KMS-11 (cell line): ENCODE results near the gene BAIAP2.

Experiments used
- H2AFZ ChIP-seq: fragments of 200-600 bp; sonication (generic); 2 replicates; pipeline ENCODE4 v1.6.1; 2016; ENCODE audit warnings: antibody characterized with exemption, mixed run types, low read depth
- H3K27ac ChIP-seq: fragments of 200-600 bp; sonication (generic); 2 replicates; pipeline ENCODE4 v1.6.1; 2016; ENCODE audit warnings: mild to moderate bottlenecking, mixed run types
- H3K27me3 ChIP-seq: fragments of 200-600 bp; sonication (generic); 2 replicates; pipeline ENCODE4 v1.6.1; 2017; ENCODE audit warnings: mild to moderate bottlenecking, low read depth, mixed run types, moderate library complexity; ENCODE audit not compliant: insufficient read depth
- H3K36me3 ChIP-seq: fragments of 200-600 bp; sonication (generic); 2 replicates; pipeline ENCODE4 v1.6.1; 2017; ENCODE audit warnings: mild to moderate bottlenecking, mixed run types; ENCODE audit not compliant: insufficient read depth
- H3K4me1 ChIP-seq: fragments of 200-600 bp; sonication (generic); 2 replicates; pipeline ENCODE4 v1.6.1; 2016; ENCODE audit warnings: mild to moderate bottlenecking, low read depth, mixed run types; ENCODE audit not compliant: poor library complexity, severe bottlenecking
- H3K4me2 ChIP-seq: fragments of 200-600 bp; sonication (generic); 2 replicates; pipeline ENCODE4 v1.7.0; 2016; ENCODE audit warnings: mild to moderate bottlenecking, mixed run types
- H3K4me3 ChIP-seq: fragments of 200-600 bp; sonication (generic); IDR thresholded peaks from 2 replicates; pipeline ENCODE4 v1.6.1; 2017; ENCODE audit warnings: low read depth, low read length, mixed read lengths; ENCODE audit not compliant: insufficient read depth
- H3K79me2 ChIP-seq: fragments of 200-600 bp; sonication (generic); 2 replicates; pipeline ENCODE4 v1.6.1; 2016; ENCODE audit warnings: low read depth, mixed run types; ENCODE audit not compliant: insufficient read depth
- H3K9ac ChIP-seq: fragments of 200-600 bp; sonication (generic); 2 replicates; pipeline ENCODE4 v1.6.1; 2016; ENCODE audit warnings: mild to moderate bottlenecking, mixed run types
- H4K20me1 ChIP-seq: fragments of 200-600 bp; sonication (generic); 2 replicates; pipeline ENCODE4 v1.6.1; 2016; ENCODE audit warnings: mild to moderate bottlenecking, mixed run types; ENCODE audit not compliant: insufficient read depth
- TF ChIP-seq, protein P1 (sequence below): fragments of 200-600 bp; sonication (generic); conservative IDR thresholded peaks from 2 replicates; pipeline ENCODE4 v1.6.1; 2017; ENCODE audit warnings: low read depth, mild to moderate bottlenecking, antibody characterized with exemption, low read length, moderate library complexity, mixed read lengths

The BAIAP2 gene

DNA sequence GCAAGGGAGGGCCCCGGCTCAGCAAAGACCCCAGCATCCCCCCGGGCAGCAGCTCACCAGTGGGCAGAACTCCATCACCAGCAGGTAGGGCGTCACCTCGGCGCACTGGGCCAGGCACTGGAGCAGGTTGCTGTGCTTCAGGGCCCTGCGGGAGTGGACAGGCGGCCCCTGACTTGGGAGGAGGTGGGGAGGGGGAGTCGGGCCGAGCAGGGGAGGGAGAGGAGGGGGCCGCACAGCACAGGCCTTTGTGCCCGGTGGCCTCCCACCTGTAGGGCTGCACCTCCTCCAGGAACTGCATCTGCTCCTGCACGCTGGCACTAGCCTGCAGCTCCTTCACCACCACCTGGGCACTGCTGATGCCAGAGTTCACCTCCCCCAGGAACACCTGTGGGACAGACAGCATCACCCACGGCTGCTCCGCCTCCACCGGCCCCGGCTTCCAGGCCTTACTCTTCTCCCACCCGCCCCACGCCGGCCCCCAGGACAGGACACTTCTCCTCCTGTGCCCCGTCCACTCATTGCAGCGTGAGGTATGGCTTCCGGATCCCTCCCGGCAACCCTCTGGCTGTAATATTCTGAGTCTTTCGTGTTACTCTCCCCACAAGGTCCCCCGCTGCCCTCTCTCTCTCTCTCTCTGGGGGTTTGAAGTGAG, 92.7 kb downstream of the BAIAP2 start:
- H3K4me1 ChIP-seq = no peaks in the 10 kb centered on the region
- H3K27ac ChIP-seq = no peak overlapping the region
- H3K36me3 ChIP-seq = no peaks in the 10 kb centered on the region
- H3K4me3 ChIP-seq = no peak overlapping the region
- no peak overlapping the region for H3K9ac ChIP-seq
- no peaks in the 10 kb centered on the region for H4K20me1 ChIP-seq
- H3K4me2 ChIP-seq = no peak overlapping the region
- no peaks in the 10 kb centered on the region for H3K79me2 ChIP-seq
- peaks cover 90% of the 10 kb centered on the region for H3K27me3 ChIP-seq
- TF ChIP-seq, protein P1, sequence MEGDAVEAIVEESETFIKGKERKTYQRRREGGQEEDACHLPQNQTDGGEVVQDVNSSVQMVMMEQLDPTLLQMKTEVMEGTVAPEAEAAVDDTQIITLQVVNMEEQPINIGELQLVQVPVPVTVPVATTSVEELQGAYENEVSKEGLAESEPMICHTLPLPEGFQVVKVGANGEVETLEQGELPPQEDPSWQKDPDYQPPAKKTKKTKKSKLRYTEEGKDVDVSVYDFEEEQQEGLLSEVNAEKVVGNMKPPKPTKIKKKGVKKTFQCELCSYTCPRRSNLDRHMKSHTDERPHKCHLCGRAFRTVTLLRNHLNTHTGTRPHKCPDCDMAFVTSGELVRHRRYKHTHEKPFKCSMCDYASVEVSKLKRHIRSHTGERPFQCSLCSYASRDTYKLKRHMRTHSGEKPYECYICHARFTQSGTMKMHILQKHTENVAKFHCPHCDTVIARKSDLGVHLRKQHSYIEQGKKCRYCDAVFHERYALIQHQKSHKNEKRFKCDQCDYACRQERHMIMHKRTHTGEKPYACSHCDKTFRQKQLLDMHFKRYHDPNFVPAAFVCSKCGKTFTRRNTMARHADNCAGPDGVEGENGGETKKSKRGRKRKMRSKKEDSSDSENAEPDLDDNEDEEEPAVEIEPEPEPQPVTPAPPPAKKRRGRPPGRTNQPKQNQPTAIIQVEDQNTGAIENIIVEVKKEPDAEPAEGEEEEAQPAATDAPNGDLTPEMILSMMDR = no peak
- no peak overlapping the region for H2AFZ ChIP-seq

DNA sequence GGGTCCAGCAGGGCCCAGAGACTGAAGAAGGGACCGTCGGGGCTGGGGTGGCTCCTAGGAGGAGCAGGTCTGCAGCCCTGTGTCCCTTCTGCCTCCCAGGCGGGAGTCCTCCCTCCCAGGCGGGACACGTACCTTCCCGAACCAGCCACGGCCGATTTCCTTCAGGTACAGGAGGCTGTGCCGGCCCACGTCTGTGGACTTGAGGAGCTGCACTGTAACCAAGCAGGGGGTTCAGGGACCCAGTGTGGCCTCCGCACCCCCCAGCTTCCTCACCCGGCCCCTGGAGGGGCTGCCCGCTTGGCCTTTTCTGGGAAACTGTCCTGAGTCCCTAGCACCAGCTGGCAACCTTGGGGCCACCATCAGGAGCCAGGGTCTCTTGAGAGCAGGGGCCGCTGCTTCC, 93.4 kb downstream of the BAIAP2 start:
- H3K79me2 ChIP-seq = no peaks in the 10 kb centered on the region
- H3K9ac ChIP-seq = no peak overlapping the region
- peaks cover 92% of the 10 kb centered on the region for H3K27me3 ChIP-seq
- H3K4me2 ChIP-seq = no peak overlapping the region
- H3K27ac ChIP-seq = no peak overlapping the region
- H2AFZ ChIP-seq = no peak overlapping the region
- no peaks in the 10 kb centered on the region for H3K36me3 ChIP-seq
- no peak overlapping the region for H3K4me3 ChIP-seq
- H3K4me1 ChIP-seq = no peaks in the 10 kb centered on the region
- no peaks in the 10 kb centered on the region for H4K20me1 ChIP-seq
- TF ChIP-seq, protein P1 = no peak

DNA sequence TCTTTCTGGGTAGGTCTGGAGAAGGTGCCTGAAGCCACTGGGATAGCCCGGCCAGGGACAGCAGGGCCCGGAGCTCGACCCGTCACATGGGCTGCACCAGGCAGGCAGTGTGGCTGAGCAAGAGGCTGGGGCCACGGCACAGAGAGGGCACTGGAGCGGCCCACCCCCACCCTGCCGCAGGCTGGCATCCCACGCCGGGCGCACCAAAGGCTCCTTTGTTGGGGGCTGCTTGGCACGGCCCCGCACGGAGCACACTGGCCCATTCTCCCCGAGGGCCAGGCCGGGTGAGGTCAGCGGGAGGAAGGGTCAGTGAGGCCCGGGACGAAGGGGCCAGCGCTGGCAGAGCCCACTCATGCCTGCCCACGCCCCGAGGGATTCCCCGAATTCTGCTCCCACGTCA, 93.8 kb downstream of the BAIAP2 start:
- Histone ChIP-seq H3K4me1 (no peaks in the 10 kb centered on the region), H3K36me3 (no peaks in the 10 kb centered on the region), H4K20me1 (no peaks in the 10 kb centered on the region), H3K9ac (no peak overlapping the region), H3K4me3 (no peak overlapping the region), H2AFZ (no peak overlapping the region), H3K27me3 (peaks cover 92% of the 10 kb centered on the region), H3K79me2 (no peaks in the 10 kb centered on the region), H3K4me2 (no peak overlapping the region), H3K27ac (no peak overlapping the region)
- TF ChIP-seq, protein P1 = no peak

DNA sequence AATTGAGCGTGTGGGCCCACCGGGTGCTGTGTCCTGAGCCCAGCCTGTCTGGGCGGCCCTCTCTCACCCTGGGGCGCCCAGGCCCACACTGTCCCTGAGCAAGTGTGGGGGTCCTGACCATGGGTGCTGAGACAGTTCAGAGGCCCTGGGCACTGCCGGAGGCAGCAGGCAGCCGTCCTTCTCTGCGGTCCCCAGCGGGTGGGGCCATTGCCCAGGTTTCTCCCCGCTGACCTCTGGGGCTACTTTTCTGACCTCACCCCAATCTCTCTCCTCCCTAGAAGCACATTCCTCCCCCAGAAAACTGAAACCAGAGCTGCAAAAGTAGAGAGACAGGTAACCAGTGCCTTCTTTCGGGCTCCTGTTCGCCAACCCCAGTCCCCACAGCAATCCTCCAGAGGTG, 94.3 kb downstream of the BAIAP2 start:
- Histone ChIP-seq H3K4me1 (no peaks in the 10 kb centered on the region), H3K27ac (no peak overlapping the region), H3K79me2 (no peaks in the 10 kb centered on the region), H3K27me3 (peaks cover 94% of the 10 kb centered on the region), H3K9ac (no peak overlapping the region), H3K36me3 (no peaks in the 10 kb centered on the region), H4K20me1 (no peaks in the 10 kb centered on the region), H3K4me2 (no peak overlapping the region), H2AFZ (no peak overlapping the region), H3K4me3 (no peak overlapping the region)
- TF ChIP-seq, protein P1 = no peak
